Measurements from ENCODE around the gene DCUN1D1.

- TF ChIP-seq CTCF (IDR thresholded peaks at IDR 0.05): no peak
- no peak for TF ChIP-seq POLR2A (IDR thresholded peaks at IDR 0.05)
These were observed 20.6 kb downstream of the DCUN1D1 start for GRCh38 chr3:182959474-182960350.
